COLO668 (cell line): ENCODE data around the gene CEP128.

Experiments used
- DNase-seq: peaks from one replicate; lab custom pipeline; 2025; ENCODE audit not compliant: unreplicated experiment; lab: John Stamatoyannopoulos, UW

The CEP128 gene

DNA sequence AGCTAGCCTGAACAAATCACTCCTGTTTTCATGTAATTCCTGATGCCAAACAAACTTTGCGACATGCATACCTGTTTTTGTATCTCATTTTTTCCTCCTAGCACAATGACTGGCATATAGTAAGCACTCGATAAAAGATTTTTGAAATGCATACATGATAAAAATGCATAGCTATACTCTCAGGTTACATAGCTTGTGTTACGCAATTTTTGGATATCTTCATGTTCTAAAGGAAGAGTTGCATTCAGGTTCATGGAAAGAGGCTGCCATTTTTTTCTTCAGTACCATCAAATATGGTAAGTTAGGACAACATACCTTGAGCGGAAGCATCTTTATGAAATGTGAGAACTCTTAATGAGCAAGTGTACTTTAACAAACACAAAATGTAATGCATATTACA is 445.4 kb downstream of the CEP128 start:
- no peak for DNase-seq

DNA sequence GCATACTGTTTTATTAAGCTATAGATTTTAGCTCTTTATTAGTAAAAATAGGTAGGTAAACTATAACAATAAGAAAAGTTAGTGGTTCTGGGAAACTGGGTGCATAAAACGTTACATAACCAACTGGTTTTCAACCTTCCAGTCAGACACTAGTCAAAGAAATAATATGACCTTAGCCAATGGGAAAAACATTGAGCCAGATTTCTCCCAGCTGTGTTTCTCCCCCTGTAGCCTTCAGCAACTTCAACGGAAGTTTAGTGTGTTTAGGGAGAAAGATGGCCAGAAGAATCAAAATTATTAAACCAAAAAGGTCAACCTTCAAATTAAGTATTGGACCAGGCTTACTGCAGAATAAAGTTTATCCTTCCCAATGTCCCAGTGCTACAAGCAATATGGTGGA is 446.8 kb downstream of the CEP128 start:
- no peak for DNase-seq

DNA sequence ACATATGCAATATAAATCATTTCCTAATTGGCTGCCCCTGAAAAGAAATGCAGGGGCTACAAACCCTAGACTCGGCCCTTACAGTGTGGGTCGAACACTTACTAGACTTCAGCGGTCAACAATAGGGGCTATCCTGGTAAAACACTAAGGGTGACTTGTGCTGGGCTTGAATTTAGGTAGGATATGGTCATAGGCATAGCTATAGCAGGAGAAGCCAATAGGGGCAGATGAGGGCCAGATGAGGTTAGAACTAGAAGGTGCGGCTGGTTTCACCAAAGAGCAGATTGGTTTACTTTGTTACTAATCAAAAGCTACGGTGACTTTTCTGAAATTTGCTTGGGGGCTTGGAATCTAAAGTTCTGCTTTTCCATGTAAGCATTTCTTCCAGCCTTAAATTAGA is 447.9 kb downstream of the CEP128 start:
- no peak for DNase-seq

DNA sequence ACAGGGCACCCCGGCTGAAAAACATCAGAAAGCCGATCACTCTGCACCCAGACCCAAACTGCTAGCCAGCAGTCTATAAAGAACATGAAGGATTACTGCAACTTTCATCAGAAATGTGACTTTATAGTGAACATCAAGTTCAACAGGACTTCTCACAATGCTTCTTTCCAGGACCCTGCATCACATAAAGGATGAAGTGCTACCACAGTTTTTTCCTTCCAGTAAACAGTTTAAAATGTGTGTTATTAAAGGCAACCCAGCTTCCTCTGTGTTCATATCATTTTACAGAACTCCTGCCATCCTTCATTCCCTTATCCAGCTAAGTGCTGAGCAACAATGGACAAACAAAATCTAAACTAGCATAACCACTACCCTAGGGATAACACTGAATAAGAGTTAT is 449.9 kb downstream of the CEP128 start:
- DNase-seq, result no peak

DNA sequence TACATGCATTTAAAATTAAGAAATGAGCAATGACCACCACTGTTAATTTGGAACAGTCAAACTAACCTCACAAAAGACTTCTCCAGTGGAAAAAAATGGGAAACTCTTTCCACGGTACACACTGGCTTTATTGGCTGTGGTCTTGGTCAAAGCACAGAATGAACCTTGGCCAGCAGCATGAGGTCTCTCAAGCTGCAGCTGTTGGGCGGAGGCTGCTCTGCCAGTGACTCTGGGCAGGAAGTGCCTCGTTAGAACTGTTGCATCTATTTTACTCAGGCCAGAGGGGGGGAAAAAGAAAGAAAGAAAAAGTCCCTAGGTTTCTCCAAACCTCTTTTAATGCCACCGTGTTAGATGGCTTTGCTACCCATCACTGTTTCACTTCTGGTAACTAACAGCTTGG is 450.4 kb downstream of the CEP128 start:
- DNase-seq, result peak; percentile 68

DNA sequence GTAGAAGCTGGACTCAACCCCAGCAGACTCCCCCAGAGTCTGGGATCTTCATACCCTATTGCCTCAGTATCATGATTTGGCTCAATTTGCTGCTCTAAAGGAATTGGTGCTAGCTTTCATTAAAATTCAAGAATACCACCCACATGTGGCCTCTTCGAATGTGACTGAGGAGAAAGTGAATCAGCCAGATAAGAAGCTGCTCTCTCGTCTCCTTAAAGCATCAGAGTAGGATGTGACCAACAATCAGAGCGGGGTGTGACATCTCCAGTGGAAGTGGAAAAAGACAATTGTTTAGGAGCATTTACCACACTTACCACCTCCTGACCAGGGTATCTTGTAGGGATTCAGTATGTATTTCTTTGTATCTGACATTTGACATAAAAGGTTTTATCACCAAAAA is 452.0 kb downstream of the CEP128 start:
- no peak for DNase-seq

DNA sequence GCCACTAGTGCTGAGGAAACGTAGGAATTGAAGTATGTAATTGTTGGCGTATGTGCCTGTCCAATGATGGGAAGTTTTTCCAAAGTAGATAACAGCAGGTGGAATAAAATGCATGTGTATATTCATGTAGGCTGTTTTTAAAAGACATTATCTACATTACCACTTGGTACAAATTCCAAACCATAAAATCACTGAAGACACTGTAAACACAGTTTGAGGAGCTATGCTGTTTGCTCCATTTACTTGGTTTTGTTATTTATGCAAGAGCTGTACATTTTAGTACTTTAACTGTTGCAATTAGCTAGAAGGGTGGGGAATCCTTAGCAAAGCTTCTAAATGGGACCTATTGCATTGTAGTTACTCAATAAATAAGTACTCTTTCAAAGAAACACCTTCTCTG is 455.8 kb downstream of the CEP128 start:
- no peak for DNase-seq

DNA sequence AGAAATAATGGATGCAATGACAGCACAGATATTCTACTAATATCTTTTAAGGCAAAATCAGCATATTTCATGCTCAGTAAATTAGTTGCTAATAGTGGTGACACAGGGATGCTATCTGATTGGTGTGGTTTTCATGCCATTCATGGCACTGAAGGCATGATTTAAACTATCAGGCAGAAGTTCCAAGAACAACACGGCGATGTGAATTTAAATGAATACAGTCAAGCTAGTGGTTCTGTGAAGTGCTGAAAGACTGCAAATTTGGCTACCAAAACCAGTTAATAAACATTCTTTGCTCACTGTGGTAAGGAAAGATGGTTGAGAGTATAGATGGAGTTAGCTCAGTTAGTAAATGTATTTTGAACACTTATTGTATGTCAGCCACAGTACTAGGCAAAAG is 458.2 kb downstream of the CEP128 start:
- no peak for DNase-seq

DNA sequence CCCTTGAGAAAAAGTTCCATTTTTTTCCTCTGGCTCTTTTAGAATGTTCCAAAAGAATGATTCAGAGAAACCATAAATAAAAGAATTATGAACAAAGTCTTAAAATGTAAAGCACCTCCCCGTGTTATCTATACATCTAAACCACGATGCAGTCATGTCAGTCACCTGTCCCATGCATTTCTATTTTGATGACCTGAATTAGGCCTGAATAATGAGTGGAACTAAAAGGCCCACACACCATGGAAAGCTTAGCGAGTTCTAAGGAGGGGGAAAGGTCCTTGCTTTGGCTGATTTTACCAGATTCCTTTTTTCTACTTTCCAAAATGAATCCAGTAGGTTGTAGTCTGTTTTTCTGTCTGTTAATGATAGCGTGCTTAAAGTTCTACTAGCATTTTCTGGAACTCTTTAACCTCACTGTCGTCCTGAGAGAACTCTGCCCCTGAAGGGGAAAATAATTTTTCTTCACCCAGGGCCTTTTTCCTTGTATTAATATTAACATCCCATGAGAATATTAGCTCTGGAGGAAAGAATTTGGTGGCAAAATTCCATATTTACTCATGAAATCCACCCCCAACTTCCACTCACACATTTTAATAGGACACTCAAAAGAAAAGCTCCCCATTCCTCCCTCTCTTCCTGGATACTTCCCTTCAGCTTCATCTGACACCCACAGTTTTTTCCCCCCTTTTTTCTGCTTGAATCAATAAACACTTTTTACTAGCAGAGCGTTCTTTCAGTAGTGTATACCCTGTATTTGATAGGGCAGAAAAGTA is 464.0 kb downstream of the CEP128 start:
- DNase-seq, result no peak

DNA sequence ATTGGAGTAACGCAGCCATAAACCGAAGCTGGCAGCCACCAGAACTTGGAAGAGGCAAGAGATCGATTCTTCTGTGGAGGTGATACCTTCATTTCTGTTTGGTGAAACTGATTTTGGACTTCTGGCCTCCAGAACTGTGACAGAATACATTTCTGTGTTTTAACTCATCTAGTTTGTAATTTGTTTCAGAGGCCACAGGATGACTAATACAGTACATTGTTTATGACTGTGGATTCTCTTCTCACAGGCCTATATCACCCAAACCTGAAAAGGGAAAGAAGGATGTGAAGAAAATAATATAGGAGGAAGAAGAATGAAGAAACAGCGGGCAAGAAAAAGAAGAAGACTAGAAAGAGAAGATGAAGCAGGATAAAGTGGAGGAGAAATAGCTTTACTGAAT is 466.5 kb downstream of the CEP128 start:
- DNase-seq, result no peak

DNA sequence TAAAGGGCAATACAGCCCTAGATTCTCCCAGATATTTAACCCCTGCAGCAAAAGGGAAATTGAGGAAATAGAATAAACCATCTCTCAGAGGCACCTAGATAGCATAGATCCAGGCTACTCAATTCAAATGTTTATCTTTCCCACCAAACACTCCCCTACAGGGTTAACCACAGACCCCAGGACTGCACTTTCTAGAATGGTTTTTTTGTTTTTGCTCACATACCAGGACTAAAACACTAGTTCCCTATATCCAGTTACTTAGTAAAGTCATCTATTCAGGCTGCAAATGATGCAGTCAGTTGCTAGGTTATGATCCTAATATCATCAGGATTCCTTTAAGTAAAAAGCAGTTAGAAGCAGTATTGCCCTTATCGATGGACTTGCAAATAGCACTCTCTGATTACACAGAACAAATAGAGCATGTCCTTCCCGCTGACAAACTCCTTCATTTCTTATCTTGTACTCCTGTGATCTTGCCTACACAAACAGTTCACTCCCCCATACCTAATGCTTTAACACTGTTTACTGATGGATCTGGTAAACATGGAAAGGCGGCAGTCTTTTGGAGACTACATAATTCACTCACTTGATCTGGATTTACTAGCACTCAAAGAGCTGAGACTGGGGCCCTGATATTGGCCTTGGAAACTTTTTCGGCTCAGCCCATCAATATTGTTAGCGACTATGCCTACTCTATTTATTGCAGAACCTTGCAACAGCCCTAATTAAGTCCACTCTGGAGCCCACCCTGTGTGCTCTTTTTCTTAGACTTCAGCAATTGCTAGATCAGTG is 473.0 kb downstream of the CEP128 start:
- DNase-seq, result no peak

DNA sequence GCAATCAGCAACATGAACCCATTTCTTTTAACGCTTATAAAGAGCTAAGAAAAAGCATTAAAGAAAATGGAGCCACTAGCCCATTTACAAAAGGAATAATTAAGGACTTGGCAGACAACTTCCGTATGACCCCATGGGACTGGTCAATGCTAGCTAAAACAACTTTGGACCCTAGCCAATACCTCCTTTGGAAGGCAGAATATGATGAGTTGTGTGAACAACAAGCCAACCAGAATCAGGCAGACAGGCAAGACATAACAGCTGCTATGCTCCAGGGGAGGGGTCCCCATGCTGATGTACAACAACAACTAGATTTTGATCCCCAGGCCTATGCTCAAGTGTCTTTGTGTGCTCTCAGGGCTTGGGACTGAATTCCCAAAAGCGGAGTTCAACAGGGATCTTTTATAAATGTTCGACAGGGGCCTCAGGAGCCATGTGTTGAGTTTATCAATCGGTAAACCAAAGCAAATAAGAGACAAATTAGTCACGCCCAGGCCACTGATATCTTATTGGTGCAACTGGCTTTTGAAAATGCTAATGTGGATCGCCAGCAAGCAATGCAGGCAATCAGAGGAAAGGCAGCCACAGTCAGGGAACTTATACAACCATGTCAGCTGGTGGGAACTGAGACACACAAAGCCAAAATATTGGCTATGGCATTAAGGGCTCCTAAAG is 475.9 kb downstream of the CEP128 start:
- no peak for DNase-seq

DNA sequence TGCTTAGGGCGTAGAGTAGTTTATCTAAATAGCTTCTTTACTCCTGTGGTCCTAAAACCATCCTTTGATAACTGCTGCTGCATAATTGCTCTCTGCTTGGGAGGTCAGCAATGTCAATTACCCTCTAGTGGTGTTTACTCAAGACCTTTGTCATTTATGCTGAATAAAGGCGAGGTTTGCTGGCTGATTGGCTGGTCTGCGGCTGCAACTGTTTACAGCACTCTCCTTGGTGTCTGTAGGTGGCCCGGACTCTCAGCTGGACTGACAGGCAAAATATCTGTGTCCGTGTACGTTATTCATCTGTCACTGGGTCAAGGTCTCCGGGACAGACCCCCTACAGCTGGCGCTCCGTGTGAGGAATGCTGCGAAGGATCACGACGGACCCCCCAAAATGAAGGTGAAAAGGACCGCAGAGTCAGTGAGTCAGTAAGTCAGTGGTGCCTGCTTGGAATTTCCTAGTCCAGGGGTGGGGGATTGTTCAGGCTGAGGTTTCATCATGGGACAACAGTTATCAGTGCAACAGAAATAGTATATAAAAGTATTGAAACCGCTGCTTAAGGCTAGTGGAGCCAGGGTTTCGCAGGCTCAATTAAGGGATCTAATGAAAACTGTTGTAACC is 476.9 kb downstream of the CEP128 start:
- no peak for DNase-seq

DNA sequence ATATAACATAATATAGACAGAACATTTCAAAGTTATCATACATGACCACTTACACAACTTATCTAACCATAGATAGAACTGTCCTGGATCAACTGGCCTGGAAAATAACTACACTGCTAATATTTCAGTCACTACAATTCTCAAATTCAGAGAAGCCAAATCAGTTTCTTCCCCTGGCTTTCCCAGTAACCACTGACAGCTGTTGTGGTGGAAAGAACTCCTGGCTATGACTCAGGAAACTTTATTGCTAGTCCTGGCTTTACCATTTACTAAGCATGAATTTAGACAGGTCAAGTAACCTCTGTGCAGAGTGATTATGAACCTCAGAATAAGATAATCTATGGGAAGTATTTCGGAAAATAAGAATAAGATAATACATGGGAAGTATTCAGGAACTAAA is 485.3 kb downstream of the CEP128 start:
- DNase-seq, result no peak

DNA sequence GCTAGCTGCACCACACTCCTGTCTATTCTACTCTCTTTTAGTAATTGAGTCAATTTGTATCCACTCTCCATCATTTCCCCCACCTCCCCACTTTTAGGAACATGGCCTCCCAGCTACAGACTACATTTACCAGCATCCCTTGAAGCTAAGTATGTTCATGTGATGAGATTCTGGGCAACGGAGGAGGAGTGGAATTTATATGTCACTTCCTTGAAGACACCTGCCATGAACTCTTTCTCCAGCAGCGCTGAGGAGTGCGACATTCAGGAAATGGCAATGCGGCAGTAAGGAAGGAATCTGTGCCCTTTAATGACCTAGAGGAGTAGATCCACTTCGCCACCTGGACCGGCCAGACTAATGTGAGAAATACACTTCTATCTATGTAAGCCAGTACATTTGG is 486.5 kb downstream of the CEP128 start:
- DNase-seq, result no peak

DNA sequence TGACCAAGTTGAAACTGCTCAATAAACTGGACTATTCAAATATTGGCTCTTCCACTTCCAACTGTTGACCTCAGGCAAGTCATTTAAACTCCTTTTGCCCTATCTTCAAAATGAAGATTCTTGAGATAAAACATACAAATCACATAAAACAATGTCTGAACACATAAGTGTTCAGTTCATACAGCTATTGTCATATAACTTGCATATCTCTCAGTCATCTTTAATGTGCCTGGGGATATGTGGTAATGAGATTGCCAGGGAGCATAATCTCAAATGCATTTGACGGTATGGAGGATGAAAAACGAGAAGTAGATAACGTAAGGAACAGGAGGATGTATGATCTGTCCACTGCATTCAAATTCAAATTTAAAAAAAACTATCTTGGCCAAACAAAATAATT is 493.3 kb downstream of the CEP128 start:
- DNase-seq, result no peak

DNA sequence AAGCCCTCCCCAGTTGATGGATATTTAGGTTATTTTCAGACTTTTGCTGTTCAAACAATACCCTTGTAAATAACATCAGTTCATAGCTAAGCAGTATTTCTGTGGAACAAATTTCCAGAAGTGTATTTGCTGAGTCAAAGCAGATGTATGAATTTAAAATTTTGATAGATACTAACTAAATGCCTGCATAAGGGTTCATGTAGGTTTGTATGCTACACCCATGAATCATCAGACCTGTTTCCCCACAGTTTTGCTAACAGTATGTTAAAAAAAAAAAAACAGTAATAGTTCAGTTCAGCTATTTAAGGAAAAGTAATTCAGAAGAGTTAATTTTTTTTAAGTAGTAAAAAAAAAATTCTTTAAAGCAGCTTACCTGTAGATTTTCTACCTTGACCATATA is 494.1 kb downstream of the CEP128 start:
- DNase-seq, result no peak
